ENCODE results near the gene OR2T12. TPM values are rescaled to one million over a fixed set of nuclear protein-coding genes. Genes with fewer than 3 reads are reported as not detected.
A peak's percentile ranks its signal among the peaks of the same experiment; 100 is the strongest.
"Not testable (repeated sequence)": the region's sequence is repeated elsewhere in the genome, so short reads cannot be mapped to it uniquely, and the experiment has no call there.

The OR2T12 gene
- polyA plus RNA-seq, result not detected

- no peaks in the 10 kb centered on the region for H3K36me3 Mint-ChIP-seq
Measured at GRCh38 chr1:248303324-248303723, at the start of gene OR2T12. TSS of gene OR2T12 (minus strand) at chr1:248303424. CDS start at chr1:248295578, 7,846 bp downstream.

GRCh38 chr1:248348475-248348874 is 45.3 kb upstream of the OR2T12 start, which contains the start of gene OR14C36:
TSS of gene OR14C36 (plus strand) at chr1:248348775. CDS start at chr1:248348775, 0 bp downstream.
- H3K27me3 Mint-ChIP-seq, result peaks cover 2% of the 10 kb centered on the region
- H3K4me3 Mint-ChIP-seq, result no peak within 1 kb of the TSS
- H3K27ac Mint-ChIP-seq, result no peak within 1 kb of the TSS
- no peaks in the 10 kb centered on the region for H3K9me3 Mint-ChIP-seq
- no peaks in the 10 kb centered on the region for H3K4me1 Mint-ChIP-seq
- H3K36me3 Mint-ChIP-seq, result no peaks in the 10 kb centered on the region

More at GRCh38 chr1:248303324-248303723, at the start of gene OR2T12:
- Mint-ChIP-seq H3K4me1 (no peaks in the 10 kb centered on the region), H3K27ac (no peak within 1 kb of the TSS), H3K4me3 (no peak within 1 kb of the TSS), H3K9me3 (peaks cover 0 to 4% (median 2%) of the 10 kb centered on the region in 3 donors), H3K27me3 (peaks cover 2% of the 10 kb centered on the region)

GRCh38 chr1:248343451-248343850 is 40.2 kb upstream of the OR2T12 start:
- Mint-ChIP-seq H3K9me3 (no peaks in the 10 kb centered on the region), H3K27me3 (peaks cover 1% of the 10 kb centered on the region), H3K27ac (no peak overlapping the region)

GRCh38 chr1:248324468-248324867 is 21.2 kb upstream of the OR2T12 start, which contains the start of gene OR2M7:
TSS of gene OR2M7 (minus strand) at chr1:248324568. CDS start at chr1:248324568, 0 bp downstream.
- H3K4me3 Mint-ChIP-seq, result no peak within 1 kb of the TSS
- peaks cover 1% of the 10 kb centered on the region for H3K27me3 Mint-ChIP-seq
- no peak within 1 kb of the TSS for H3K27ac Mint-ChIP-seq
- H3K36me3 Mint-ChIP-seq, result no peaks in the 10 kb centered on the region
- H3K9me3 Mint-ChIP-seq, result no peaks in the 10 kb centered on the region
- H3K4me1 Mint-ChIP-seq, result peaks cover 0 to 1% (median 0%) of the 10 kb centered on the region in 3 donors

More at GRCh38 chr1:248343451-248343850, 40.2 kb upstream of the OR2T12 start:
- Mint-ChIP-seq H3K4me3 (no peak overlapping the region), H3K36me3 (no peaks in the 10 kb centered on the region), H3K4me1 (no peaks in the 10 kb centered on the region)

GRCh38 chr1:248316796-248317195 is 13.6 kb upstream of the OR2T12 start:
- Mint-ChIP-seq H3K27ac (no peak overlapping the region), H3K9me3 (peaks cover 5 to 26% (median 9%) of the 10 kb centered on the region in 3 donors), H3K27me3 (peaks cover 19% of the 10 kb centered on the region)

GRCh38 chr1:248306740-248307139 is 3.5 kb upstream of the OR2T12 start:
- not testable (repeated sequence) for H3K27ac Mint-ChIP-seq, H3K36me3 Mint-ChIP-seq, H3K27me3 Mint-ChIP-seq, H3K4me1 Mint-ChIP-seq, H3K9me3 Mint-ChIP-seq, H3K4me3 Mint-ChIP-seq

More at GRCh38 chr1:248316796-248317195, 13.6 kb upstream of the OR2T12 start:
- H3K4me1 Mint-ChIP-seq, result no peaks in the 10 kb centered on the region
- H3K36me3 Mint-ChIP-seq, result peaks cover 2% of the 10 kb centered on the region
- H3K4me3 Mint-ChIP-seq, result no peak overlapping the region

GRCh38 chr1:248306103-248306502 is 2.9 kb upstream of the OR2T12 start:
- Mint-ChIP-seq H3K27ac (no peak overlapping the region), H3K27me3 (peaks cover 2% of the 10 kb centered on the region), H3K4me1 (no peaks in the 10 kb centered on the region), H3K4me3 (no peak overlapping the region), H3K36me3 (no peaks in the 10 kb centered on the region), H3K9me3 (peaks cover 0 to 4% (median 0%) of the 10 kb centered on the region in 3 donors)

- not testable (repeated sequence) for H3K9me3 Mint-ChIP-seq, H3K27me3 Mint-ChIP-seq, H3K4me1 Mint-ChIP-seq, H3K27ac Mint-ChIP-seq, H3K36me3 Mint-ChIP-seq
- H3K4me3 Mint-ChIP-seq, result peak overlapping the region in 1 of 4 donors; percentile 12
Measured at GRCh38 chr1:248305672-248306071, 2.4 kb upstream of the OR2T12 start.

- H3K9me3 Mint-ChIP-seq, result peaks cover 0 to 3% (median 0%) of the 10 kb centered on the region in 3 donors
- H3K4me1 Mint-ChIP-seq, result peaks cover 0 to 4% (median 0%) of the 10 kb centered on the region in 3 donors
- no peak overlapping the region for H3K27ac Mint-ChIP-seq
- peaks cover 3% of the 10 kb centered on the region for H3K27me3 Mint-ChIP-seq
- no peak overlapping the region for H3K4me3 Mint-ChIP-seq
- no peaks in the 10 kb centered on the region for H3K36me3 Mint-ChIP-seq
Measured at GRCh38 chr1:248288391-248288790, 14.8 kb downstream of the OR2T12 start.

- H3K4me1 Mint-ChIP-seq, result no peaks in the 10 kb centered on the region
- H3K4me3 Mint-ChIP-seq, result no peak within 1 kb of the TSS
- H3K27ac Mint-ChIP-seq, result no peak within 1 kb of the TSS
- H3K36me3 Mint-ChIP-seq, result no peaks in the 10 kb centered on the region
- no peaks in the 10 kb centered on the region for H3K27me3 Mint-ChIP-seq
- H3K9me3 Mint-ChIP-seq, result peaks cover 0 to 4% (median 2%) of the 10 kb centered on the region in 3 donors
Measured at GRCh38 chr1:248277876-248278275, 25.3 kb downstream of the OR2T12 start, which contains the start of gene OR2T33. TSS of gene OR2T33 (minus strand) at chr1:248277976. CDS start at chr1:248273814, 4,162 bp downstream.

GRCh38 chr1:248273225-248273624 is 30.0 kb downstream of the OR2T12 start:
- not testable (repeated sequence) for H3K9me3 Mint-ChIP-seq, H3K36me3 Mint-ChIP-seq, H3K27me3 Mint-ChIP-seq, H3K4me1 Mint-ChIP-seq, H3K27ac Mint-ChIP-seq, H3K4me3 Mint-ChIP-seq

GRCh38 chr1:248268178-248268577 is 35.0 kb downstream of the OR2T12 start:
- Mint-ChIP-seq H3K27me3 (peaks cover 2% of the 10 kb centered on the region), H3K36me3 (no peaks in the 10 kb centered on the region), H3K4me3 (no peak overlapping the region), H3K27ac (no peak overlapping the region), H3K9me3 (peaks cover 0 to 12% (median 3%) of the 10 kb centered on the region in 3 donors), H3K4me1 (no peaks in the 10 kb centered on the region)

GRCh38 chr1:248259309-248259708 is 43.9 kb downstream of the OR2T12 start:
- H3K4me1 Mint-ChIP-seq, H3K4me3 Mint-ChIP-seq, H3K27ac Mint-ChIP-seq, H3K36me3 Mint-ChIP-seq, H3K27me3 Mint-ChIP-seq: not testable (repeated sequence)
- H3K9me3 Mint-ChIP-seq, result peaks cover 0 to 11% (median 11%) of the 10 kb centered on the region in 3 donors

- Mint-ChIP-seq H3K27ac (no peak overlapping the region), H3K27me3 (peaks cover 9% of the 10 kb centered on the region), H3K4me1 (peaks cover 1 to 4% (median 2%) of the 10 kb centered on the region in 3 donors), H3K4me3 (peak overlapping the region in 1 of 4 donors; percentile 72), H3K9me3 (no peaks in the 10 kb centered on the region), H3K36me3 (no peaks in the 10 kb centered on the region)
Measured at GRCh38 chr1:248243204-248243603, 60.0 kb downstream of the OR2T12 start.

All from IgD-negative memory B cell (primary cell).